Measurements from ENCODE around the gene CHAD. TPM values are rescaled to one million over a fixed set of nuclear protein-coding genes. Genes with fewer than 3 reads are reported as not detected.

The CHAD gene
- polyA plus RNA-seq, 1 donor from 2014 or later = not detected

DNA sequence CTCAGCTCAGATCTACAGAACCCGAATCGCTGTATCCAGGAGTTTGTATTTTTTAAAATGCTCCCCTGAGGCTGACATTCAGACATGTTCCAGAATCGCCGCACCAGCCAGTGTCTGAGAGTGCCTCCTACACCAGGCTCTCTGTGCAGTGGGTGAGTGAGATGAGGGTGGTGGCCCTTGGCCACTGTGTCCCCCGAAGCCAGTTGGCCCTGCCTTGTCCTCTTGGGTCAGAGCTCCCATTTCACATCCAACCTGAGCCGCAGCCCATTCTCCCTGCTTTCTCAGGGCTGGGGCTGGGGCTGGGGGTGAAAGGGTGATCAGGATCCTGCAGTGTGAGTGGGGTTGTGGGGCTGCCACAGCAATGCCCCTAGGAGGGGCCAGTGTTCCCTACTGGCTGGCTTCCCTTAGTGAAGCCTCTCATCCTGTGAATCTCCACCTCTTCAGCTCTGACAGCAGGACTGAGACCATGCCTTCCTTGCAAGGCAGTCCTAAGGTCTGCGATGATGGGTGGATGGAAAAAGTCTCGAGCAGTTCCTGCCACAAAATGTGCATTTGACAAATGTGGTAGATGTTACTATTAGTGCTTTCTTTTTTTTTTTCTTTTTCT, 26.6 kb upstream of the CHAD start:
- TF ChIP-seq TAF1 (IDR thresholded peaks at IDR 0.05; ENCODE audit: low read depth) (no peak), RAD21 (conservative IDR thresholded peaks at IDR 0.05) (no peak), EP300 (conservative IDR thresholded peaks at IDR 0.05; ENCODE audit: poor library complexity, severe bottlenecking) (no peak), MXI1 (conservative IDR thresholded peaks at IDR 0.05; ENCODE audit: poor library complexity, severe bottlenecking) (no peak), SMC3 (conservative IDR thresholded peaks at IDR 0.05; ENCODE audit: poor library complexity) (no peak), EZH2 (IDR thresholded peaks at IDR 0.05; ENCODE audit: borderline replicate concordance, insufficient read depth, low read length, poor library complexity, severe bottlenecking) (no peak), POLR2AphosphoS5 (IDR thresholded peaks at IDR 0.05) (no peak), CTCF (IDR thresholded peaks at IDR 0.05; ENCODE audit: poor library complexity, severe bottlenecking) (no peak)
- TF ChIP-seq, protein P1, sequence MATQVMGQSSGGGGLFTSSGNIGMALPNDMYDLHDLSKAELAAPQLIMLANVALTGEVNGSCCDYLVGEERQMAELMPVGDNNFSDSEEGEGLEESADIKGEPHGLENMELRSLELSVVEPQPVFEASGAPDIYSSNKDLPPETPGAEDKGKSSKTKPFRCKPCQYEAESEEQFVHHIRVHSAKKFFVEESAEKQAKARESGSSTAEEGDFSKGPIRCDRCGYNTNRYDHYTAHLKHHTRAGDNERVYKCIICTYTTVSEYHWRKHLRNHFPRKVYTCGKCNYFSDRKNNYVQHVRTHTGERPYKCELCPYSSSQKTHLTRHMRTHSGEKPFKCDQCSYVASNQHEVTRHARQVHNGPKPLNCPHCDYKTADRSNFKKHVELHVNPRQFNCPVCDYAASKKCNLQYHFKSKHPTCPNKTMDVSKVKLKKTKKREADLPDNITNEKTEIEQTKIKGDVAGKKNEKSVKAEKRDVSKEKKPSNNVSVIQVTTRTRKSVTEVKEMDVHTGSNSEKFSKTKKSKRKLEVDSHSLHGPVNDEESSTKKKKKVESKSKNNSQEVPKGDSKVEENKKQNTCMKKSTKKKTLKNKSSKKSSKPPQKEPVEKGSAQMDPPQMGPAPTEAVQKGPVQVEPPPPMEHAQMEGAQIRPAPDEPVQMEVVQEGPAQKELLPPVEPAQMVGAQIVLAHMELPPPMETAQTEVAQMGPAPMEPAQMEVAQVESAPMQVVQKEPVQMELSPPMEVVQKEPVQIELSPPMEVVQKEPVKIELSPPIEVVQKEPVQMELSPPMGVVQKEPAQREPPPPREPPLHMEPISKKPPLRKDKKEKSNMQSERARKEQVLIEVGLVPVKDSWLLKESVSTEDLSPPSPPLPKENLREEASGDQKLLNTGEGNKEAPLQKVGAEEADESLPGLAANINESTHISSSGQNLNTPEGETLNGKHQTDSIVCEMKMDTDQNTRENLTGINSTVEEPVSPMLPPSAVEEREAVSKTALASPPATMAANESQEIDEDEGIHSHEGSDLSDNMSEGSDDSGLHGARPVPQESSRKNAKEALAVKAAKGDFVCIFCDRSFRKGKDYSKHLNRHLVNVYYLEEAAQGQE (IDR thresholded peaks at IDR 0.05; ENCODE audit: borderline replicate concordance) = no peak

DNA sequence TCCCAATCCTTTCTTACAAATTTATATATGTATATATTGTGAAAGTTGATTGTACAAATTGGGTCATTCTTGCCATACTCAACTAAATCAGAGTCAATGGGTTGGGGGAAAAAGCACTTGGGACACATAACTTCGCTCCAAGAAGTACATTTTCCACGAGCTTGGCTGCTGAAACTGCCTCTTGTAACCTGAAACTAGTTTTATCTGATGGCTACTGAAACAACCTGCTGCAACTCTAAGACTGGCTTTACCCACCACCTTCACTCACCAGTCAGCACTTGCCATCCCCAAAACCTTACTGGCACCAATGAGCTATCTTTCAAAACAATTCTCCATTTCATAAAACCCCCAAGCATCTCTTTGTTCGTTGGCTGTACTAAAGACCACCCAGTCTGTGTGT, 25.1 kb upstream of the CHAD start:
- TF ChIP-seq CTCF (IDR thresholded peaks at IDR 0.05; ENCODE audit: poor library complexity, severe bottlenecking) (no peak), TAF1 (IDR thresholded peaks at IDR 0.05; ENCODE audit: low read depth) (no peak), SMC3 (conservative IDR thresholded peaks at IDR 0.05; ENCODE audit: poor library complexity) (no peak), POLR2AphosphoS5 (IDR thresholded peaks at IDR 0.05) (no peak), MXI1 (conservative IDR thresholded peaks at IDR 0.05; ENCODE audit: poor library complexity, severe bottlenecking) (no peak), EZH2 (IDR thresholded peaks at IDR 0.05; ENCODE audit: borderline replicate concordance, insufficient read depth, low read length, poor library complexity, severe bottlenecking) (no peak), RAD21 (conservative IDR thresholded peaks at IDR 0.05) (no peak), EP300 (conservative IDR thresholded peaks at IDR 0.05; ENCODE audit: poor library complexity, severe bottlenecking) (no peak)
- TF ChIP-seq, protein P1 (IDR thresholded peaks at IDR 0.05; ENCODE audit: borderline replicate concordance) = no peak
- H3K27ac ChIP-seq (ENCODE audit: low read length) = no peak overlapping the region
- no peaks in the 10 kb centered on the region for H3K27me3 ChIP-seq (ENCODE audit: insufficient read depth, low read depth, low read length)
- H3K4me2 ChIP-seq (ENCODE audit: low read length) = no peak overlapping the region
- H3K4me3 ChIP-seq (ENCODE audit: low read length) = no peak overlapping the region
- H4K20me1 ChIP-seq (ENCODE audit: insufficient read depth) = no peaks in the 10 kb centered on the region
- H3K79me2 ChIP-seq (replicated peaks; ENCODE audit: insufficient read depth, low read length) = no peaks in the 10 kb centered on the region
- no peak overlapping the region for H3K9ac ChIP-seq (ENCODE audit: low read length)
- H3F3A ChIP-seq (ENCODE audit: insufficient read depth, low read length, poor library complexity, severe bottlenecking) = no peaks in the 10 kb centered on the region
- H3K9me3 ChIP-seq (ENCODE audit: low read length) = no peaks in the 10 kb centered on the region
- H3K9me2 ChIP-seq (ENCODE audit: insufficient read depth, low read length) = no peaks in the 10 kb centered on the region
- H3K36me3 ChIP-seq (ENCODE audit: insufficient read depth, low read length) = no peaks in the 10 kb centered on the region
- H2AFZ ChIP-seq (ENCODE audit: low read depth, low read length) = no peak overlapping the region

More for the DNA sequence above, 26.6 kb upstream of the CHAD start:
- no peak overlapping the region for H2AFZ ChIP-seq (ENCODE audit: low read depth, low read length)
- H3K9ac ChIP-seq (ENCODE audit: low read length) = no peak overlapping the region
- no peak overlapping the region for H3K27ac ChIP-seq (ENCODE audit: low read length)
- H3K9me3 ChIP-seq (ENCODE audit: low read length) = no peaks in the 10 kb centered on the region
- H3K4me2 ChIP-seq (ENCODE audit: low read length) = no peak overlapping the region
- no peaks in the 10 kb centered on the region for H3K9me2 ChIP-seq (ENCODE audit: insufficient read depth, low read length)
- no peaks in the 10 kb centered on the region for H3K27me3 ChIP-seq (ENCODE audit: insufficient read depth, low read depth, low read length)
- no peak overlapping the region for H3K4me3 ChIP-seq (ENCODE audit: low read length)
- H3K79me2 ChIP-seq (replicated peaks; ENCODE audit: insufficient read depth, low read length) = no peaks in the 10 kb centered on the region
- no peaks in the 10 kb centered on the region for H4K20me1 ChIP-seq (ENCODE audit: insufficient read depth)
- no peaks in the 10 kb centered on the region for H3K36me3 ChIP-seq (ENCODE audit: insufficient read depth, low read length)
- H3F3A ChIP-seq (ENCODE audit: insufficient read depth, low read length, poor library complexity, severe bottlenecking) = no peaks in the 10 kb centered on the region

Measured in neural cell (in vitro differentiated cells).